T-helper 2 cell (primary cell): Measurements from ENCODE around the gene LIMK2.
A peak's percentile ranks its signal among the peaks of the same experiment; 100 is the strongest.
"Not testable (repeated sequence)": the region's sequence is repeated elsewhere in the genome, so short reads cannot be mapped to it uniquely, and the experiment has no call there.

Experiments
- DNase-seq, 5 experiments: peaks; one replicate each; pipeline versions ENCODE4 v3.0.0 to v3.0.0-alpha.2; 2012 to 2022
- total RNA-seq, 2 donors: gene quantifications; one replicate each; lab custom pipeline; 2026; lab: John Stamatoyannopoulos, UW

LIMK2 gene
- 18.7 to 42.6 reads per million in 2 donors for total RNA-seq

DNA sequence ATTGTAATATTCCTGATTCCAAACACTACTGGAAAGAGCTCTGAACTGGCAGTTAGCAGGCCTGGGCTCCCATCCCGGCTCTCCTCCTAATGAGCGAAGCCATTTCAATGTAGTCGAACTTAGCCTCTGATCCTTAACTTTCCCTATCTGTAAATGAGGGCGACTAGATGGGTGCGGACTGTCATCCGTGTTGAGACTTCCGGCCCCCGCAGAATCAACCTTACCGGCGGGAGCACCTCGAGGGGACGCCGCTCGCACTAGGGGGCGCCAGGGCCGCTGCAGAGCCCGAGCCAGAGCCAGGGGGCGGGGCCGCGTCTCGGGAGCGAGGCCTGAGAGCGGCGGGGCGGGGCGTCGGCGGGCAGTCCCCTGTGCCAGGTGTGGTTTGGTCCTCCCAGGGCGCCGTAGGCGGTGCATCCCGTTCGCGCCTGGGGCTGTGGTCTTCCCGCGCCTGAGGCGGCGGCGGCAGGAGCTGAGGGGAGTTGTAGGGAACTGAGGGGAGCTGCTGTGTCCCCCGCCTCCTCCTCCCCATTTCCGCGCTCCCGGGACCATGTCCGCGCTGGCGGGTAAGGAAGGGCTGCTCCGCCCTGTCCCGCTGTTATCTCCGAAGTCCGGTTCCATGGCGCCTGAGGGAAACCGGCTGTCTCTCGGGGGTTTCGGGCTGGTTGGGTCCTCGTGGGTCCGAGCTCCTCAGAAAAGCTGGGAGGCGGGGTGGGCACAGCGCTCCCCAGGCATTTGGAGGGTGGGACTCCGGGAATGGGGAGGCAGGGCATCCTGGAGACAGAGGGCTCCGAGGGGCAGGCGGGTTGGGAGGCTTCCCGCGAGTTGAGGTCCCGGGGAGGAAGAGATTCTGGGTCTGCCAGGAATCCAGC, at the start of gene LIMK2:
Gene LIMK2 (plus strand): TSS at position 437 of the 869 bp plus-strand sequence. CDS start 111 bp downstream, at position 548.
- DNase-seq, result peak; percentile 92 to 99 (median 96)

DNA sequence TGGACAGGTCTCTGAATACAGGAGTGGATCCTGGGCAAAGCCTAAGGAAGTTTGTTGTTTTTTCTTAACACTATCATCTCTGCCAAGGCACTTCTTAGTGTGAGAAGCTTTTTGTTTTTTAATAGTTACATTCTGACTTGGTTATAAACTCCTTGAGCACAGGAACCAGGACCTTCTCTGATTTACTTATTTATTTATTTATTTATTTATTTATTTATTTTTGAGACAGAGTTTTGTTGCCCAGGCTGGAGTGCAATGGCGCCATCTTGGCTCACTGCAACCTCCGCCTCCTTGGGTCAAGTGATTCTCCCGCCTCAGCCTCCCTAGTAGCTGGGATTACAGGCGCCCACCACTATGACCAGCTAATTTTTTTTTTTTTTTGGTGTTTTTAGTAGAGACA, 41.1 kb upstream of the LIMK2 start:
- DNase-seq, result no peak

DNA sequence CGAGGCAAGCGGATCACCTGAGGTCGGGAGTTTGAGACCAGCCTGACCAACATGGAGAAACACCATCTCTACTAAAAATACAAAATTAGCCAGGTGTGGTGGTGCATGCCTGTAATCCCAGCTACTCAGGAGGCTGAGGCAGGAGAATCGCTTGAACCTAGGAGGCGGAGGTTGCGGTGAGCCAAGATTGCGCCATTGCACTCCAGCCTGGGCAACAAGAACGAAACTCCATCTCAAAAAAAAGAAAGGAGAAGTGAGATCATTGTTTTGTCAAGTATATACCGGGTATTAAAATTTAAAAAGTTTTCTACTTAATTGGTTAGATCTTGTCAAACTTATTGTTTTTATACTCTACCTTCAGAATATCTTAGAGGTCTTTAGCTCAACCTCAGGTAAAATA, 40.4 kb upstream of the LIMK2 start:
- DNase-seq, result not testable (repeated sequence)

DNA sequence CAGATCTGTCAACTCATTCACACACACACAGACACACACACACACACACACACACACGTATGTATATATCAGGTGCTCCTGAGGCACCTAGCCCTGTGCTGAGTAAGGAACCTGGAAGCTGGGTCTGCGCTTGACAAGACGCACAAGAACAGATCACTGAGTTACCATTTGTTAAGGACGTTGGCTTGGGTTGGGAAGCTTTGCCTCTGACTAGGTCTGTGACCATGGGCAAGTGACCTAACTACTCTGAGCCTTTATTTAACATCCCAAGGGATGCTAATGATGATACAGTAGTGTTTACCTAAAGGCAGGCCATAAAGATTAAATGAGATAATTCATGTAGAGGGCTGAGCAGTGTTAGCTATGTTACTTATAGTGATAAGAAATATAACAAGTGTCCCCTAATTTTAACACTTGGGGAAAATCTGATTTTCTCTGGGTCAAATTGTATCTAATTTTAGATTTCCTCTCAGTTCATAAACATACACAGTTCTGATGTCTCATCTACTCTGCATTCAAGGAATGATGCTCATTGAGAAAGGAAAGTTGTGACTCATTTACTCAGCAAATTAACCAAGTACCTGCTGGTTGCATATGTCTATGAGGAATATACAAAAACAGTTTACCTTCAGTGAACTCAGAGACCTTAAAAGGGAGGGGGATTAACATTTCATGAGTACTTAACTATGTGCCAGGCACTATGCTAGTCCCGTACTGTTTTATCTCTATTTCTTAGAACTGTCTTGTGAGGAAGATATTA, 38.5 kb upstream of the LIMK2 start:
- no peak for DNase-seq

DNA sequence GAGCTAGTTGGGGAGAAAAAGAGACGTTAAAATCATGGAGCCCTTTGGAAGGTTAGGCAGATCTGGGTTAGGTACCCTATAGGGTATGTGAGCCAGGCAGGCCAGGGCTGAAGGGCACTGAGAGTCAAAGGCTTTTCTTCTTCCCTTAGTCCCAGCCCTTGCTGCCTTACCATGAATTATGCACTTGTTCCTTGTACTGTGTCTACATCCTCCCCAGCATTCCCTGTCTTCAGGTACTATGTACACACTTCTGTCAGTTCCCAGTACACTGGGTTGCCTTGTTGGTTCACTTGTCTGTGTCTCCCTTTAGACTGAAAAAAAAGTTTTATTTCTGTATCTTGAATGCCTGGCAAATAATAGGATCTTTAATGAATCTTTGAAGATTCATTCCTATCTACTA, 35.2 kb upstream of the LIMK2 start:
- DNase-seq, result no peak

DNA sequence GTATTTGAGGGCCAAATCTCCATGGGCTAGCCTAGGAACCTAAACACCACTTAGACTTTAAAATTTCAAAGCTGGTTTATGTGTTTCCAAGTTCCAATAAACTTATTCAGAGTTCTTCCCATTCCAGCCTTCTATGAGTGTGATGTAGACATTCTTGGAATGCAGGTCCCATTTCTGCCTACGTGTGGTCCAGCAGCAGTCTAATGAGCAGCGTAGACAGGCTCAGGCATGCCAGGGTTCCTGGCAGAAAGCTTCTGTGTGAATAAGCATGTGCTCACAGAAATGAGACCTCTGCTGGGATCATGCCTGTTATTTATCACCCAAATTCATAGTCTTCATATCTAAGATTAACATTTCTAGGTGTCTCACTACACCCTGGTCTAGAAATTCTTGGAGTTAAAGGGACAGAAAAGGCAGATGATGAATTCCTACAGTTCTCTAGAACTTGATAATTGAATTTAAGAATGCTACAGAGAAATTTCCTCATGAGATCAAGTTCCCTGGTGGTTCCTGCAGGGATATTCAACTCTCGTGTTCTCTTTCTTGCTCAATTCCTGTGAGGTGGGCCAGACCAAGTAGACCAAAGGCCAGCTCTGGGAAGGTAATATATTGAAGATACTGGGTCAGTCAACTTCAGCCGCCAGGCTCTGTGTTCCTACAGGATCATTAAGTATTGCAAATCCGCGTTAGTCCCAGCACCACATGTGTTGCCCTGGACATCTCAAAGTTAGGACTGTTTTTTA, 34.5 kb upstream of the LIMK2 start:
- DNase-seq, result no peak

DNA sequence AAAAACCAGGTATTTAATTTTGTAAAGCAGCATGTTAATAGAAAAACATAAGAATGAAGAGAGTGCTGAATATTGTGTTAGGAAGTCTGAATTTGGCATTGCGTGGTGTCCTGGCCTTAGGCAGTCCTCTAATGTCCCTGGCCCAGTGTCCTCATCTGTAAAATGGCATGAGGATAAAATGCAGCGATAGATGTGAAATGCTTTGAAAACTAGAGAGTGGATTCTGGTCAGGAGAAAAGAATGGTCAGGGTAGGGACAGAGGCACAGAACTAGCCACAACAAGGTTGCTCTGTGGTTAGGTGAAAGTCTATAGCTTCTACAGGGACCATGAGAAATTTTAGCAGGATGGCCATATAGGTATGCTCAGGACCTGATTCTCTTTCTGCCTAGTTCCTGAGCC, 33.2 kb upstream of the LIMK2 start:
- DNase-seq, result no peak

DNA sequence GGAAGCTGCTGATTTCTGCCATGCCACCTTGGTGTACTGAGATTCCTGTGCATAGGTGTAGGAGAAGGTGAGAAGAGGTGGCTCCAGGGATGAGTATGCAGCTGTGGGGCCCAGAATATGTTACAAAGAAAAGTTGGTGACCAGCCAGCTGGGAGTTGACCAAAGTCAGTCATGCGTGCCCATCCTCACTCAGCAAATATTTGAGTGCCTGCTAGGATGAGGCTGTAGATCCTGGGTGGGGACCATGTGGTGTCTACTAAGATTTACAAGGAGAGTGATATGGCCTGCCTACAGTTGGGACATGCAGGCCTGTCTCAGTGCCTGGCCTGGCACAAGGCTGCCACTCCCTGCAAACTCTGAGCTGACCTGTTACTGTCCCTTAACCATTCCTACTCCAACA, 32.8 kb upstream of the LIMK2 start:
- no peak for DNase-seq

DNA sequence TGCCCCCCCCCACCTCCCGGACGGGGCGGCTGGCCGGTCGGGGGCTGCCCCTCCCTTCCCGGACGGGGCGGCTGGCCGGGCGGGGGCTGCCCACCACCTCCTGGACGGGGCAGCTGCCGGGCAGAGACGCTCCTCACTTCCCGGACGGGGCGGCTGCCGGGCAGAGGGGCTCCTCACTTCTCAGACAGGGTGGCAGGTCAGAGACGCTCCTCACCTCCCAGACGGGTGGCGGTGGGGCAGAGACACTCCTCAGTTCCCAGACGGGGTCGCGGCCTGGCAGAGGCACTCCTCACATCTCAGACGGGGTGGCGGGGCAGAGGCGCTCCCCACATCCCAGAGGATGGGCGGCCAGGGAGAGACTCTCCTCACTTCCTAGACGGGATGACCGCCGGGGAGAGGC, 28.1 kb upstream of the LIMK2 start:
- no peak for DNase-seq

DNA sequence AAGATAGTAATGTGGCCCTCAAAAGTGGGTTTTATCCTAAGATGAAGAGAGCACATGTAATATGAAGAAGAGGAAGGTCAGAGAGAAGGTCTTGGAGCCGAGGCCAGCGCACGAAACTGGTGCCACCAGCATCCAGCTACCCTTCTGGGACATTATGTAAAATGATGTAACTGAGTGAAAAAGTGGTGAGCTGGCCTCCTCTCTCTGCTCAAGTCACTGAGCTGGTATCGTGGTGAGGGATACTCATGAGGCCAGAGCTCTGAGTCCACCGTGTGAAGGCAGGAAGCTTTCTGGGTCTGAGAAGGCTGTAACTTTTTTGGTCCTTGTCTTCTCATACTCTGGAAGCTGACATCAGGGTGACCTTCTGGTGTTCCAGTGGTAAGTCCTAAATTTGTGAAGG, 27.0 kb upstream of the LIMK2 start:
- no peak for DNase-seq

DNA sequence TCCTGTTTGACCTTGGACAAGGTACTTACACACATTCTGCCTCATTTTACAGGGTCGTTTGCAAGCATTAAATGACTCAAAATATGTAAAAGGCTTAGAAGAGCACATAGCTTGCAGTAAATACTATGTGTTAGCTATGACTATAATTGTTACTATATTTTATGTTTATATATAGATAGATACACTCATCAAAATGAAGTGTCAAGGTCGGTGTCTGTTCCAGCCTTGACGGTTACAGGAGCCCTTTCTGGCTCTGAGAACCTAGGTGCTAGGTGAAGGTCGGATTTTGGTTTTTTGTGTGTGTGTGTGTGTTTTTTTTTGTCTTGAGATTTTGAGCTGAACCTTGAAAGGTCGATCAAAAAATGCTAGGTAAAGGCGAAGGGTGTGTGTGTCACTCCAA, 24.5 kb upstream of the LIMK2 start:
- no peak for DNase-seq

DNA sequence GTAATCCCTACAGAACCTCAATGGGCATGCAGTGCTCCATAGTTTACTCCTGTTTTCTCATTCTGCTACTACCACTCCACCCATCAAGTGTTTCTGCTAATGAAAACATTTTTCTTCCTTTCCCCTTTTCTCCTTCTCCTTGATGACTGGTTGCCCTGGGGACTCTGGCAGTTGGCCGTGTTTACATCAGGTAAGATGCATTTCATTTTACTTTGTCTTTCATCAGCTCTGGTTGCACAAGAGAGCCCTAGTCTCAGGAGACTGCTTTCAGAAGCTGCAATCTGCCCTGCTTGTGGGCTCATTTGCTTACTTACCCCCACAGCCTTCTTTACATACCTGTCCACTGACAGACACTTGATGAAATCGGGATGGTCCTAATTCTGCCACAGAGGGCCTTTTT, 19.6 kb upstream of the LIMK2 start:
- no peak for DNase-seq

DNA sequence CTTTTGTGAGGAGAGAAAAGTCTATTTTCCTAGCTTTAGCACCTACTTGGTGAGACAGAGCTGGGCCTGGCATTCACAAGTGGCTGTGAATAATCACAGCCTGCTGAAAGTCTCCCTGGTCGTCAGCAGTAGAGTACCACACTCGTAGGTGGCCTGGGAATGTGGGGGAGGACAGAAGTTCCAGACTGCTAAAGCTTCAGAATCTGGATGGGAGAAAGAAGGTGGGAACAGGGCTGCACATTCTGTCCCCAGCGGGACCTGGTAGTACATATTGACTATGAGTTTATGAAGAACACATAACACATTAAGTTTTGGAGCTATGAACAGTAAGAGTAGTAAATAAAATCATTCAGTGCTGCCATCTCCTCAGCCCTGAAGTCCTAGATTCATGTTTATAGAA, 19.0 kb upstream of the LIMK2 start:
- DNase-seq, result no peak

DNA sequence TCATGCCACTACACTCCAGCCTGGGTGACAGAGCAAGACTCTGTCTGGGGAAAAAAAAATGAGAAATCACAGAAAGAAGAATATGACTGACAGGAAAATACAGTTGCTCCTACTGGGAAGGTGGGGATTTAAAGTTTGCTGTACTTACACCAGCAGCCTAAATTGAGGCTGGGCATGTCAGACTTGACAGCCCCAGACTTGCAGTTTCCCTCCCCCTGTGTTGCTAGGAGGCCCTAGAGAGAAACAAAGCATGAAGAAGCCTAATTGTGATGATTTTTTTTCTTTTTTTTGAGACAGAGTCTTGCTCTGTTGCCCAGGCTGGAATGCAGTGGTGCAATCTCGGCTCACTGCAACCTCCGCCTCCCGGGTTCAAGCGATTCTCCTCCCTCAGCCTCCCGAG, 17.4 kb upstream of the LIMK2 start:
- not testable (repeated sequence) for DNase-seq

DNA sequence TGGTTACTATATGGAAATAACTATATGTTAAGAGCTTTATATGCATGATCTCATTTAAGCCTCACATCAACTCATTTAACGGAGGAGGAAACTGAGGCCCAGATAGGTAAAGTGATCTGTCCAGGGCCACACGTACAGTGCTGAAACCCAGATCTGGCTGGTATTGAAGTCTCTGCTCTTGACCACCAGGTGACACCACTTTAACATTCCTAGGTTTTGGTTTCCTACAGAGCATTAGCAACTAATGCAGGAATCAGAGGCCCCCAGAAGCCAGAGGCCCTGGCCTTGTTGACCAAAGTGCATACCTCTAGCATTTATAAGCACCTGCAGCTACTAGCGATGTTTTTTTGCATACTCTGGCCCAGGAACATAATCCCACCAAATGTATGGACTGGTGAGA, 12.9 kb upstream of the LIMK2 start:
- DNase-seq, result no peak

DNA sequence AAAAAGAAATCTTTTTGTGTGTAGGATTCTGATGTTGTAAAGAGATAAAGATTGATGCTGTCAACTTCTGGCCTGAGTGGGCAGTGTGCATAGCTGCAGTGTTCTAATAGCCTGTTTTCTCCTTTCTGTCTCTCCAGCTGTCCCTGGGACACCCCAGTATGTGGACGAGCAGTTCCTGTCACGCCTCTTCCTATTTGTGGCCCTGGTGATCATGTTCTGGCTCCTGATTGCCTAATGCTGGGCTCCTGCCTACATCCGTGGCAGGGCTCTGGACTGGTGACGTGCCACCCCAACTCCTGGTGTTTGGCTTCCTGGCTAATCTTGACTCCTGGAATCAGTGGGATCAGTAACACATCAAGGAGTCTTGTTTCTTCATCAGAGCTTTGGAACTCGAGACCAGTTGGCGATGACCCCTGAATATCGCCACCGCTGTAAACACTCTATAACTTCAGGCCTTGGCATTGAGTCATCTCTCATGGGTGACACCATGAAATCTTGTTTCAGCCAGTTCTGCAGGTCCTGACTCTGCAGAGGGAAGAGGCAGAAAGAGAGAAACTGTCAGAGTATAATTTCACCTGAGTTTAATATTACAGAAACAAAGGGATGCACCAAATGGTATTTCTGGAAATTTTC, 7.6 kb upstream of the LIMK2 start:
- not testable (repeated sequence) for DNase-seq

DNA sequence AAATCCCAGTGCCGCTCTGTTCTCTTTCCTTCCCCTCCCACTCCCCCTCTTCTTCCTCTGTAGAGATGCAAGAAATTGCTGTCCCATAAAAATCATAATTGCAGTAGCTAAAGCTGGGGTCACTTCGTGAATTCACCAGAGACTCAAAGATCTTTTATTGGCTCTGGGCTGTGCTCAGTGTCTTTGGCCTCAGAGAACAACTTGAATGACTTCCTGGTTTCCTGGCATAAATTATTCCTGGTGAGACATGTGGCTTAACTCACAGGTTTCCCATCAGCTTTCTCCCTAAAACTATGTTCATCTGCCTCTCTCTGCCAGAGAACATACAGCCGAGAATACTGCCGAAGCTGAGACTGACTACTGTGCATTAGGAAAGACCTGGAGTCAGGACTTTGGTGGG, 7.0 kb upstream of the LIMK2 start:
- DNase-seq, result not testable (repeated sequence)

DNA sequence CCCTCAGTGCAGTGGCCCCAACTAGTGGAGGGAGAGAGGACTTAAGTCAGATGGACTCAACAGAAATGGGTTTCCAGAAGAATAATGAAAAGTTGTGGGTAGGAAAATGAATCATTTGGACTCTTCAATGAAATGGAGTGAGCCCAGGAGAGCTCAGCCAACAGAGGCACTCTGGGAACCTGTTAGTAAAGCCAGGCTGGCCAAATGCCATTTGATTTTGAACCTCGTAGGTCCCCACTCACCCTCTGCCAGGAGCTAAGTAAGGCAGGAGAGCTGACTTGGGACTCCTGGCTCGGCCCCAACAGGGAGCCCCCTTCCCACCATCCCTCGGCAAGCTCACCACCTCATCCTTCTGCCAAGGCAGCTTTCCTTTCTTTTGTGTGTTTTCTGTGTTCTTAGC, 5.6 kb upstream of the LIMK2 start:
- not testable (repeated sequence) for DNase-seq

DNA sequence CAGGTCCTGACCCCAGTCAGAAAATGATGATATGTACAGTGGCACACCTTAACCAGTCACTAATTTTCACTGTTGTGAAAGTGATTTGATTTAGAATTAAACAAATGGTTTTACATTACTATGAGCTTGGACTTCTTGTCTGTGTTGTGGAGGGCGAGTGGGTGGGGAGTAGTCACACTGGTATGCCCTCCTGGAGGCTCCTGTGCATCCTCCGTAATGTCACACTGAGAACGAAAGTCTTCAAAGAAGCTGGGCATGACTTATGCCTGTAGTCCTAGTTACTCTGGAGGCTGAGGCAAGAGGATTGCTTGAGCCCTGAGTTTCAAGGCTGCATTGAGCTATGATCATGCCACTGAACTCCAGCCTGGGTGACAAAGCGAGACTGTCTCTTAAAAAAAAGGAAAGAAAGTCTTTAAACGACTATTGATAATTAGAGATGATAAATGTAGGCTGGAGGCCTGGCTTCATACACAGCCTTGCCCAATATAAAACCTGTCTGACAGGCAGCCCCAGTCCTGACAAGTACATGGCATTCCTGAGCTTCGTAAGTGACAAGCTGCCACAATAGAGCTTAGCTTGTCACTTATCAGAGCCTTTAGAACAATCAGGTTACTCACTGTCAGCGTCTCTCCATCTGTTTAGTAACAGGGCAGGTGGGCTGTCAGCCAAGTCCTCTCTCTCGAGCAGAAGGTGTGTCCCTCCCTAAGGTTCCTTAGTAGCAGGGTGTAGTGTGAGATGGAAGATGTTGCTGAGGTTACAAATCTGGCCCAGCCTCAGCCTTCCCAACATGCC, 5.0 kb upstream of the LIMK2 start:
- no peak for DNase-seq

DNA sequence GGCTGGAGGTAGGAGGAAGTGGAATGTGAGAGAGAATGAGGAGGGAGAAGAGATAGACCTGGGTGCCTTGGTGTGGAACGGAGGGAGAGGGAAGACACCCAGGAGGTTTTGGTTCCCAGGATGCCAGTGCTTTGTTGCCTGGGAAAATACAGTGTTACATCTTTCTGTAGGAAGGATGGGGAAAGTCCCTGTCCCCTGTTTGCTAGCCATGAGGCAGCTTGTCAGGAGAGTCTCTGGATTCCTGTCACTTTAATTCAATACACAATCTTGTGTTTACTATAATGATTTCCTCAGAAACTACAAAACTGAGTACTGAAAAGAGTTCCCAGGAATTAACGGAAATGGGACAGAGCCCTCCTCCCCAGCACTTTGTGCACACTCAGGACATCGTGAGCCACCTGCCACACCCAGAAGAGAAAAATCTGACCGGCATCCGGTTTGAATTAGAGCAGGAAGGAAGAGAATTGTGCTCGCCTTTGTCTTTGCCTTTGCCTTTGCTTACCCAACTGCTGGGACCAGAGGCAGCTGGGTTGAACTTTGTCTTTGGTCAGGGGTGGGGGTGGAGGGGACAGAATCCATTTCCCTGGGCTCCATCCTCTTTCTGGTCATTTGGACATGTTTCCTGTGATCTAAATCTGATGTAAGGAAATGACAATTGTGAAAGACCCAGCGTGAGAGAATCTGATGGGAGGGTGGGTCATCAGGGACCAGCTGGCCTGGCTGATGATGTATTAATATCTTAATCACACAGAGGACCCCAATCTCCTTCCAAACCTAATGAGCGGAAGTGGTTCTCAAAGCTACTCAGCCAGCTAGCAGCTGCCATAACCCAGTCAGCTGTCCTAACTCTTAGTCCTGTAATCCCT, 1.3 kb upstream of the LIMK2 start:
- DNase-seq, result peak in 2 of 5 experiments; percentile 10 to 65

DNA sequence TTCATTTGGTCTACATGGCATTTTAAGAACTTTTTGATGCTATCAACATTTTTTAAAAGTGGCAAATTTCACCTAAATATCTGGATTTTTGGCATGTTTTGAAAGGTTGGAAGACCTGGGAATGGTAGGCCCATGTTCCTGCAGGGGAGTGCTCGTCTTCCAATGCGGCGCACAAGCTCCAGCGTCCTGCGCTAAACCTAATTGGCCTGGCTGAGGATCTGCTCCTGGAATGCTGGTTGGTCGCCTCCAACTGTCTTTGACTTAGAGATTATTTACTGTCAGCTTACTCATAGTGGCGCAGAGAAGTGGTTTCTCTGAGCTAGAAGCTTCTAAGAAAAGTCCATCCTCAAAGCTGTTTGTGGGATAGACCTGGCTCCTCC, 626 bp upstream of the LIMK2 start:
- DNase-seq, result no peak
